Right cardiac atrium (tissue), 5 donors: Measurements from ENCODE around the gene MRPS23. TPM values are rescaled to one million over a fixed set of nuclear protein-coding genes. Genes with fewer than 3 reads are reported as not detected.

Source experiments
- ATAC-seq, 2 donors: fragments of 200-7000 bp; cut with Tn5 transposase; one replicate each; pipeline versions ENCODE4 v1.8.0 to v1.9.1; 2020; ENCODE audit warnings: moderate library complexity in 2 of 2, mild to moderate bottlenecking in 1 of 2
- DNase-seq, 3 donors: peaks; one replicate each; pipeline ENCODE4 v3.0.0-alpha.2; 2020
- H3K27ac ChIP-seq: one replicate; pipeline ENCODE4 v1.5.1; 2013; ENCODE audit warnings: mild to moderate bottlenecking, low read length, control low read depth, moderate library complexity
- H3K27me3 ChIP-seq: one replicate; pipeline ENCODE4 v1.6.1; 2013; ENCODE audit not compliant: control insufficient read depth, insufficient read depth
- H3K4me1 ChIP-seq: one replicate; pipeline ENCODE4 v1.6.1; 2013; ENCODE audit warnings: low read length; ENCODE audit not compliant: control insufficient read depth, insufficient read depth
- H3K4me3 ChIP-seq: one replicate; pipeline ENCODE4 v1.5.1; 2013; ENCODE audit warnings: low read length, control low read depth
- H3K9me3 ChIP-seq: one replicate; pipeline ENCODE4 v1.6.1; 2013; ENCODE audit warnings: low read length; ENCODE audit not compliant: control insufficient read depth
- WGBS: extraction: QIAGEN DNeasy Blood & Tissue Kit; methylation state at CpG from one replicate; pipeline ENCODE4 v1.1.7; 2013; 5-methylcytosine and 5-hydroxymethylcytosine counted together
- intact Hi-C, 4 donors: fragments of 100-400 bp; cut with DNase I; formaldehyde crosslinking; loops; one replicate each; pipeline versions ENCODE4 v1.11.0 to v1.14.0; 2022 to 2023
- polyA plus RNA-seq: library from polyadenylated mRNA; stranded (reverse); fragments of 200-250 nt; gene quantifications from one replicate; pipeline ENCODE4 v1.2.3, GENCODE V29; 2013
- total RNA-seq, 4 donors: library from RNA; stranded (reverse); fragmentation: NEBNext Ultra II Directional; extraction: Animal tissue kit (Norgen Biotek cat#: 25700); gene quantifications; one replicate each; pipeline ENCODE4 v1.2.1, GENCODE V29; 2021
- donor health status: healthy with polysubstance abuse.
- donor health status: DM: no; HTN: yes; CAD: no.
- donor health status: DM: no; HTN: no; CAD: no.
- donor health status: DM: no; HTN: yes; CAD: no; lungs with severe emphysema.
- donor health status: DM: yes; HTN: yes; CAD: no.

Gene MRPS23
- total and polyA plus RNA-seq, 5 donors, result 50.9 to 68.3 (median 60.8) TPM

DNA sequence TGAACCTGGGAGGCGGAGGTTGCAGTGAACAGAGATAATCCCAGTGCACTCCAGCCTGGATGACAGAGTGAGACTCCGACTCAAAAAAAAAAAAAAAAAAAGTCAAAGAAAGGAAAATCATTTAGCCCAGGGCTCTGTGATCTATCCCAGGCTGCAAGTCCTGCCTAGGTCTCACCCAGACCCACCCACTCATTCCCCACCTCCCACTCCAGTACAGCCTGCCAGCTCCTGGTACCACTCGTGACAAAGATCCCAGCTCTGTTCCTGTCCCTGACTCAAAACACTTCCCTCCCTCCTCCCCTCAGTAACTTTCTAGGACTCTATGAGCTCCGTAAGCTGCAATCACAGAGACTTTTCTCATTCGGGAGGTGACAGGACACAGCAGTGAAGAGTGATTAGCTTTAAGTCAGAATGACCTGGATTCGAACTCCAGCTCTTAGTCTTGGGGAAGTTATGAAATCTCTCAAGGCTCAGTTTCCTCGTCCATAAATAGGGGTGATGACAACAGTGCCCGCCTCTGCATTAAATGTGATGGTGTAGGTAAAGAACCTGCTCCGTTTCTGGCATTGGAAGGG is 28.0 kb upstream of the MRPS23 start:
- intact Hi-C loops, result no loop called here
- no peak overlapping the region for H3K4me3 ChIP-seq
- 68% methylated on average over 9 of the region's 9 CpGs for WGBS
- no peak overlapping the region for H3K27ac ChIP-seq
- DNase-seq (no peak), ATAC-seq (no peak)
- peaks cover 24% of the 10 kb centered on the region for H3K4me1 ChIP-seq
- H3K9me3 ChIP-seq, result no peaks in the 10 kb centered on the region
- H3K27me3 ChIP-seq, result no peaks in the 10 kb centered on the region

DNA sequence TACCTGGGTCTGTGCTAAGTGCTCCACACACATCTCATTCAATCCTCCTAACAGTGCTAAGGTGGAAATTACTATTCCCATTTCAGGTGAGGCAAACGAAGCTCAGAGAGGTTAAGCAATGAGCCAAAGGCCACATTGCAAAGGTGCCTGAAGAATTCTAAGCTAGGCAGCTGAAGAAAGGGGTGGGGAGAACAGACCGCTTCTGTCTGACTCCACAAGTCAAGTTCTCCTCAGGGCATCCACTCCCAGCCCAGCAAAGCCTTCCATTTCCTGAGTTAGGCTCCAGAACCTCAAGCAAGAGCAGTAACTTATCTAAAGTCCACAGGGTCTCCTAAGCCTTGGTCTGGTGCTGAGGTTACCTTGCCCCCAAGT is 27.0 kb upstream of the MRPS23 start:
- DNase-seq, result no peak
- Histone ChIP-seq H3K9me3 (no peaks in the 10 kb centered on the region), H3K27me3 (no peaks in the 10 kb centered on the region), H3K27ac (no peak overlapping the region), H3K4me1 (peaks cover 24% of the 10 kb centered on the region), H3K4me3 (no peak overlapping the region)
- WGBS, result 80% methylated on average over 2 of the region's 2 CpGs
- intact Hi-C loops, result no loop called here
- no peak for ATAC-seq

DNA sequence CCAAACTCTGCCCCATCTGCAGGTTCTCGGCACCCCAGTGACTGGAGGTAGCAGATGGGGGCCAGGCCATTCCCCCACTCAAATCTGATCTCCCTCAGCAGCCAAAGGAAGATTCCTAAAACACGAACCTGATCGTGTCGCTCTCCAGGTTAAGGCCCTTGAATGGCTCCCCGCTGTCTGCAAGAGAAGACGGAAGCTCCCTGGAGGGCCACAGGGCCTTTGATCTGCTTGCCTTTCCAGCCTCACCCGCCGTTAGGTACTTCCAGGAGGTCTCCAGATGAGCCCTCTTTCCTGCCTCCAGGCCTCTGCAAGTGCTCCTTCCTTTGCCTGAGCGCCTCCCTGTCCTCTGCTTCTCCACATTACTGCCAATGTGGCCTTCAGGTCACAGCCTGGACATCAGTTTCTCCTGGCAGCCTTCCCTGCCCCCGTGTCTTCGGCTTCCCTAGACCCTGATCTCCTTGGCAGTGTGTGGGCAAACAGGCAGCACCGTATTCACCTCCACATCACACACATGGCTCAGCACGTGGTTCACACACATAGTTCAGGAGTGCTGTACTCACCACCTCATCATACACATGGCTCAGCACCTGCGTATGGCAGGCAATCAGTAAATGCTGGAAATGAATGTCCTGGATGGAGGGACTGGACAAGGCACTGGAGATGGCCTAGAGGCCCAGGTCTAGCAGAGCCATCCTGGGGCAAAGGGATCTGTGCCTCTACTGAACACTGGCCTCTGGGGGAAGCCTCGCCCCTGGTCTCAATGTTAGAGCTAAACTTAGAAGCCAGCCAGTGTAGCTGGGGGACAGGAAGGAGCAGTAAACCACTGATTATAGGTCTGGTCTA is 26.4 kb upstream of the MRPS23 start:
- WGBS, result 71% methylated on average over 15 of the region's 15 CpGs
- no peaks in the 10 kb centered on the region for H3K9me3 ChIP-seq
- intact Hi-C loops, result no loop called here
- no peak for ATAC-seq
- DNase-seq, result no peak
- no peak overlapping the region for H3K4me3 ChIP-seq
- peaks cover 21% of the 10 kb centered on the region for H3K4me1 ChIP-seq
- no peaks in the 10 kb centered on the region for H3K27me3 ChIP-seq
- H3K27ac ChIP-seq, result peak overlapping the region; percentile 19

- DNase-seq, result peak; percentile 87 to 93 (median 93)
- peaks cover 17% of the 10 kb centered on the region for H3K4me1 ChIP-seq
- H3K4me3 ChIP-seq, result no peak overlapping the region
- intact Hi-C loops, result no loop called here
- no peaks in the 10 kb centered on the region for H3K9me3 ChIP-seq
- peak overlapping the region; percentile 67 for H3K27ac ChIP-seq
- peak; percentile 91 for ATAC-seq
- 22% methylated on average over 10 of the region's 10 CpGs for WGBS
- H3K27me3 ChIP-seq, result no peaks in the 10 kb centered on the region
Observed at GRCh38 chr17:57875290-57876022, 25.6 kb upstream of the MRPS23 start.

GRCh38 chr17:57874434-57875289 is 24.8 kb upstream of the MRPS23 start:
- WGBS, result 6% methylated on average over 33 of the region's 33 CpGs
- Histone ChIP-seq H3K9me3 (no peaks in the 10 kb centered on the region), H3K4me1 (peaks cover 17% of the 10 kb centered on the region), H3K4me3 (no peak overlapping the region), H3K27ac (peak overlapping the region; percentile 67), H3K27me3 (no peaks in the 10 kb centered on the region)
- peak; percentile 69 to 78 for ATAC-seq
- intact Hi-C loops, result no loop called here
- DNase-seq, result peak; percentile 70 to 89 (median 88)

- H3K4me3 ChIP-seq, result no peak overlapping the region
- 34% methylated on average over 7 of the region's 7 CpGs for WGBS
- peak overlapping the region; percentile 46 for H3K27ac ChIP-seq
- no peaks in the 10 kb centered on the region for H3K9me3 ChIP-seq
- peaks cover 17% of the 10 kb centered on the region for H3K4me1 ChIP-seq
- DNase-seq (no peak), ATAC-seq (no peak)
- no peaks in the 10 kb centered on the region for H3K27me3 ChIP-seq
- intact Hi-C loops, result no loop called here
Observed at GRCh38 chr17:57874058-57874419, 24.2 kb upstream of the MRPS23 start.

GRCh38 chr17:57873261-57874057 is 23.6 kb upstream of the MRPS23 start:
- WGBS, result 71% methylated on average over 16 of the region's 16 CpGs
- DNase-seq, result no peak
- no peaks in the 10 kb centered on the region for H3K27me3 ChIP-seq
- no peaks in the 10 kb centered on the region for H3K9me3 ChIP-seq
- intact Hi-C loops, result no loop called here
- ATAC-seq, result no peak
- peaks cover 17% of the 10 kb centered on the region for H3K4me1 ChIP-seq
- peak overlapping the region; percentile 46 for H3K27ac ChIP-seq
- H3K4me3 ChIP-seq, result no peak overlapping the region

DNA sequence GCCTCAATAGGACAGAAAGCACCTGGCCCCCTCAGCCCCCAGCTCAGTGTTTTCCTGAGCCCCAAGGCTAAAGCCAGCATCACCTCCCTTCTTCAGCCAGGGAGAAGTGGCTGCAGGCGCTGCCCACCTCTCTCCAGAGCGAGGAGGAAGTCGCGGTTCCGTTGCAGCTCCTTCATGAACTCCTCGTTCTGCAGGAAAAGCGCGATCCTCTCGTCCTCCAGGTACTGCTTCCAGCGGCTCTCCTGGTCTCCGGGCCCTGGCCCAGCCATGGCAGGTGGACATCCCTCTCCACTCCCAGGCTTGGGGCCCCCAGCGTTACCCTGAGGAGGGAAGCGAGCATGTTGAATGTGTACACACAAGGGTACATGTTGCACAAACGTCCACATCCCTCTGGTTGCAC is 22.7 kb upstream of the MRPS23 start:
- Histone ChIP-seq H3K9me3 (no peaks in the 10 kb centered on the region), H3K27me3 (no peaks in the 10 kb centered on the region), H3K27ac (no peak overlapping the region), H3K4me3 (no peak overlapping the region), H3K4me1 (peaks cover 20% of the 10 kb centered on the region)
- ATAC-seq (no peak), DNase-seq (no peak)
- intact Hi-C loops, result no loop called here
- WGBS, result 71% methylated on average over 14 of the region's 14 CpGs

- H3K9me3 ChIP-seq, result no peaks in the 10 kb centered on the region
- 92% methylated on average over 8 of the region's 8 CpGs for WGBS
- H3K27ac ChIP-seq, result no peak overlapping the region
- ATAC-seq (no peak), DNase-seq (no peak)
- intact Hi-C loops, result no loop called here
- peaks cover 20% of the 10 kb centered on the region for H3K4me1 ChIP-seq
- no peak overlapping the region for H3K4me3 ChIP-seq
- H3K27me3 ChIP-seq, result no peaks in the 10 kb centered on the region
Observed at GRCh38 chr17:57871863-57872262, 22.0 kb upstream of the MRPS23 start.

- Histone ChIP-seq H3K9me3 (no peaks in the 10 kb centered on the region), H3K4me1 (peaks cover 20% of the 10 kb centered on the region), H3K27me3 (no peaks in the 10 kb centered on the region), H3K4me3 (no peak overlapping the region), H3K27ac (no peak overlapping the region)
- intact Hi-C loops, result no loop called here
- ATAC-seq, result no peak
- 88% methylated on average over 7 of the region's 7 CpGs for WGBS
- DNase-seq, result no peak
Observed at GRCh38 chr17:57871155-57871554, 21.3 kb upstream of the MRPS23 start.
